ENCODE results near the gene TMEM169.

DNA sequence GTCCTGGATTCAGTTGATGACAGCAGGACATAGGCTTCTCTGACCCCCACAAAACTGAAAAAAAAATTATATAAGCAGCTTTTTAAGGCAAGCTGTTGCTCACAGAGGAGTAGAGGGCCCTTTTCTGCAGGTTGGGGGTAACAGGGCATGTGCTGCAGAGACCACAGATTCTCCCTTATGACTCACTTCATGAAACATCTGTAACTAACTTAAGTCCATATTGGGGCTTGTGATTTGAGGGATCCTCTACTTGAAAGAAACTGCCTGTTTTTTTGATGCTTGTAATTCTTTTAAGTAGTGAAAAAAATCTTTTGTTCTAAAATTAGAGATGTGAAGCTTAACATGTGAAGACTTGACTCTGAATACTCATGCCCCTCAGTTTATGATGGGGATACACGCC is 60.8 kb downstream of the TMEM169 start:
- TF ChIP-seq, protein P1, sequence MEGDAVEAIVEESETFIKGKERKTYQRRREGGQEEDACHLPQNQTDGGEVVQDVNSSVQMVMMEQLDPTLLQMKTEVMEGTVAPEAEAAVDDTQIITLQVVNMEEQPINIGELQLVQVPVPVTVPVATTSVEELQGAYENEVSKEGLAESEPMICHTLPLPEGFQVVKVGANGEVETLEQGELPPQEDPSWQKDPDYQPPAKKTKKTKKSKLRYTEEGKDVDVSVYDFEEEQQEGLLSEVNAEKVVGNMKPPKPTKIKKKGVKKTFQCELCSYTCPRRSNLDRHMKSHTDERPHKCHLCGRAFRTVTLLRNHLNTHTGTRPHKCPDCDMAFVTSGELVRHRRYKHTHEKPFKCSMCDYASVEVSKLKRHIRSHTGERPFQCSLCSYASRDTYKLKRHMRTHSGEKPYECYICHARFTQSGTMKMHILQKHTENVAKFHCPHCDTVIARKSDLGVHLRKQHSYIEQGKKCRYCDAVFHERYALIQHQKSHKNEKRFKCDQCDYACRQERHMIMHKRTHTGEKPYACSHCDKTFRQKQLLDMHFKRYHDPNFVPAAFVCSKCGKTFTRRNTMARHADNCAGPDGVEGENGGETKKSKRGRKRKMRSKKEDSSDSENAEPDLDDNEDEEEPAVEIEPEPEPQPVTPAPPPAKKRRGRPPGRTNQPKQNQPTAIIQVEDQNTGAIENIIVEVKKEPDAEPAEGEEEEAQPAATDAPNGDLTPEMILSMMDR (conservative IDR thresholded peaks at IDR 0.05 in 1 of 2, IDR thresholded peaks at IDR 0.05 in 1 of 2; ENCODE audit: extremely low read depth in 1 of 2, insufficient read depth in 1 of 2, low read depth in 1 of 2, low read length in 2 of 2): no peak
- TF ChIP-seq EZH2 (IDR thresholded peaks at IDR 0.05; ENCODE audit: borderline replicate concordance, low read length): no peak

All from mammary epithelial cell (primary cell).